T-helper 17 cell (primary cell): Measurements from ENCODE around the gene ZNF548. TPM values are rescaled to one million over a fixed set of nuclear protein-coding genes. Genes with fewer than 3 reads are reported as not detected.

ENCODE experiments used
- total RNA-seq, 4 donors: library from RNA in 2 of 4; stranded (reverse) in 2 of 4; gene quantifications; one replicate each; pipeline ENCODE4 v1.2.3 and lab custom pipeline; 2022 to 2026

ZNF548 gene
- total RNA-seq, 2 donors from 2014 or later: 58.9 to 66.7 TPM

Other genes starting within 250 kb of the ZNF548 start
- not detected for gene ZIM3, start 244.7 kb upstream of the ZNF548 start, total RNA-seq
- not detected for gene DUXA, start 222.4 kb upstream of the ZNF548 start, total RNA-seq
- gene ZNF264, start 198.4 kb upstream of the ZNF548 start, total RNA-seq: 10 to 100 TPM; 41.1 to 43.8 TPM
- gene AURKC, start 158.8 kb upstream of the ZNF548 start, total RNA-seq: 1 to 10 TPM in 1 of 2 donors, under 1 TPM in 1; 0.55 to 1.2 TPM
- gene ZNF805, start 149.2 kb upstream of the ZNF548 start, total RNA-seq: 10 to 100 TPM; 31.6 to 32.7 TPM
- 10 to 100 TPM; 69.1 to 73.1 TPM for gene ZNF460, start 109.4 kb upstream of the ZNF548 start, total RNA-seq
- gene ZNF543, start 69.4 kb upstream of the ZNF548 start, total RNA-seq: 1 to 10 TPM; 5.3 TPM
- 1 to 10 TPM; 5.6 to 6.6 TPM for gene ZNF304, start 38.6 kb upstream of the ZNF548 start, total RNA-seq
- gene TRAPPC2B, start 26.3 kb upstream of the ZNF548 start, total RNA-seq: 1 to 10 TPM; 8.7 to 9.5 TPM
- 1 to 10 TPM in 1 of 2 donors, under 1 TPM in 1; 0.77 to 1.1 TPM for gene ZNF547, start 26.3 kb upstream of the ZNF548 start, total RNA-seq
- gene ZNF17, start 21.3 kb downstream of the ZNF548 start, total RNA-seq: 1 to 10 TPM; 7.2 to 8.8 TPM
- 1 to 10 TPM; 5.9 to 9.8 TPM for gene ZNF749, start 45.5 kb downstream of the ZNF548 start, total RNA-seq
- gene VN1R1, start 67.3 kb downstream of the ZNF548 start, total RNA-seq: not detected
- gene ZNF772, start 87.7 kb downstream of the ZNF548 start, total RNA-seq: 1 to 10 TPM; 1.4 to 1.5 TPM
- 1 to 10 TPM; 6.8 to 7.0 TPM for gene ZNF419, start 97.9 kb downstream of the ZNF548 start, total RNA-seq
- 1 to 10 TPM; 5.0 to 8.1 TPM for gene ZNF773, start 110.1 kb downstream of the ZNF548 start, total RNA-seq
- 1 to 10 TPM; 7.4 to 7.9 TPM for gene ZNF549, start 137.5 kb downstream of the ZNF548 start, total RNA-seq
- 10 to 100 TPM in 1 of 2 donors, 1 to 10 TPM in 1; 8.5 to 12.2 TPM for gene ZNF550, start 170.0 kb downstream of the ZNF548 start, total RNA-seq
- gene ZNF416, start 189.1 kb downstream of the ZNF548 start, total RNA-seq: 1 to 10 TPM; 3.9 to 4.7 TPM
- 1 to 10 TPM; 2.9 to 4.3 TPM for gene ZIK1, start 194.3 kb downstream of the ZNF548 start, total RNA-seq
- gene ZNF530, start 210.0 kb downstream of the ZNF548 start, total RNA-seq: 1 to 10 TPM; 2.5 to 4.4 TPM
- gene ZNF134, start 224.4 kb downstream of the ZNF548 start, total RNA-seq: 10 to 100 TPM; 20.9 to 22.7 TPM
- gene ZNF211, start 243.3 kb downstream of the ZNF548 start, total RNA-seq: 10 to 100 TPM; 27.7 to 33.7 TPM